Smooth muscle cell (in vitro differentiated cells): Measurements from ENCODE around the gene GHR. TPM values are rescaled to one million over a fixed set of nuclear protein-coding genes. Genes with fewer than 3 reads are reported as not detected.

Experiments
- DNase-seq: peaks from one replicate; lab custom pipeline; 2025; ENCODE audit not compliant: unreplicated experiment; lab: John Stamatoyannopoulos, UW
- H2AFZ ChIP-seq: fragments of 200-600 bp; sonication (generic); 2 replicates; pipeline ENCODE4 v1.6.0; 2016; ENCODE audit warnings: antibody characterized with exemption, low read depth, mild to moderate bottlenecking
- H3F3A ChIP-seq: fragments of 200-600 bp; sonication (generic); 2 replicates; pipeline ENCODE4 v1.6.0; 2017; ENCODE audit warnings: antibody characterized with exemption, low read depth
- H3K27ac ChIP-seq: fragments of 200-600 bp; sonication (generic); 2 replicates; pipeline ENCODE4 v1.5.1; 2016; ENCODE audit warnings: low read depth, mild to moderate bottlenecking
- H3K27me3 ChIP-seq: fragments of 200-600 bp; sonication (generic); 2 replicates; pipeline ENCODE4 v1.6.1; 2016; ENCODE audit warnings: low read depth, mild to moderate bottlenecking
- H3K36me3 ChIP-seq: fragments of 200-600 bp; sonication (generic); 2 replicates; pipeline ENCODE4 v1.5.1; 2016; ENCODE audit warnings: low read depth
- H3K4me1 ChIP-seq: fragments of 200-600 bp; sonication (generic); 2 replicates; pipeline ENCODE4 v1.5.1; 2016; ENCODE audit warnings: low read depth
- H3K4me2 ChIP-seq: fragments of 200-600 bp; sonication (generic); 2 replicates; pipeline ENCODE4 v1.6.0; 2016; ENCODE audit warnings: mild to moderate bottlenecking
- H3K4me3 ChIP-seq: fragments of 200-600 bp; sonication (generic); 2 replicates; pipeline ENCODE4 v1.5.1; 2016; ENCODE audit warnings: mild to moderate bottlenecking
- H3K79me2 ChIP-seq: fragments of 200-600 bp; sonication (generic); 2 replicates; pipeline ENCODE4 v1.6.0; 2016; ENCODE audit warnings: low read depth, mild to moderate bottlenecking
- H3K9ac ChIP-seq: fragments of 200-600 bp; sonication (generic); 2 replicates; pipeline ENCODE4 v1.6.0; 2016; ENCODE audit warnings: low read depth
- H3K9me3 ChIP-seq: fragments of 200-600 bp; sonication (generic); replicated peaks from 2 replicates; pipeline ENCODE4 v1.5.1; 2016; ENCODE audit warnings: low read depth
- H4K20me1 ChIP-seq: fragments of 200-600 bp; sonication (generic); 2 replicates; pipeline ENCODE4 v1.6.0; 2016; ENCODE audit warnings: low read depth
- WGBS: methylation state at CpG from one replicate; pipeline ENCODE4 v1.1.7; 2016; ENCODE audit warnings: low lambda C conversion rate; 5-methylcytosine and 5-hydroxymethylcytosine counted together
- polyA plus RNA-seq: library from polyadenylated mRNA; unstranded; fragments of >200 nt; fragmentation: Nextera tagmentation; extraction: Ambion mirVana; gene quantifications from 2 replicates; pipeline ENCODE4 v1.2.1, GENCODE V29; 2016
- total RNA-seq: library from RNA; depleted of rRNA; stranded (reverse); fragments of >200 nt; gene quantifications from 2 replicates; pipeline ENCODE4 v1.2.3, GENCODE V29; 2014
- TF ChIP-seq, protein P1 (sequence below): fragments of 200-600 bp; sonication (generic); IDR thresholded peaks from 2 replicates; pipeline ENCODE4 v1.5.1; 2017; ENCODE audit warnings: borderline replicate concordance, mild to moderate bottlenecking, antibody characterized with exemption; ENCODE audit not compliant: insufficient read depth, poor library complexity, severe bottlenecking

Gene GHR
- total and polyA plus RNA-seq, 2 experiments from 2014 or later, result 2.1 to 4.3 TPM

DNA sequence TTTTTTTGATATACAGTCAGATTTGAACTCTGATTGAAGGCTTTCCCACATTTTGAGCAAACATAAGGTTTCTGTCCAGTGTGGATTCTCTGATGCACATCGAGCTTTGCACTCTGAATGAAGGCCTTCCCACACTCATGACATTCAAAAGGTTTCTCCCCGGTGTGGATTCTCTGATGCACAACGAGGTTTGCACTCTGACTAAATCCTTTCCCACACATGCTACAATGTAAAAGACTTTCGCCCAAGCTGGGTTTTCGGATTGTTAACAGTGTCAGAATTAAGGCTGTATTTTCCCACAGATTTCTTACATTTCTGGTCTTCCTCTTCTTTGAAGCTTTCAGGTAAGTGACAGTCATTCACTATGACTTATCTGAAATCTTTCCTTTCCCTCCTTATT is 44.3 kb downstream of the GHR start:
- H4K20me1 ChIP-seq, result no peaks in the 10 kb centered on the region
- TF ChIP-seq, protein P1, sequence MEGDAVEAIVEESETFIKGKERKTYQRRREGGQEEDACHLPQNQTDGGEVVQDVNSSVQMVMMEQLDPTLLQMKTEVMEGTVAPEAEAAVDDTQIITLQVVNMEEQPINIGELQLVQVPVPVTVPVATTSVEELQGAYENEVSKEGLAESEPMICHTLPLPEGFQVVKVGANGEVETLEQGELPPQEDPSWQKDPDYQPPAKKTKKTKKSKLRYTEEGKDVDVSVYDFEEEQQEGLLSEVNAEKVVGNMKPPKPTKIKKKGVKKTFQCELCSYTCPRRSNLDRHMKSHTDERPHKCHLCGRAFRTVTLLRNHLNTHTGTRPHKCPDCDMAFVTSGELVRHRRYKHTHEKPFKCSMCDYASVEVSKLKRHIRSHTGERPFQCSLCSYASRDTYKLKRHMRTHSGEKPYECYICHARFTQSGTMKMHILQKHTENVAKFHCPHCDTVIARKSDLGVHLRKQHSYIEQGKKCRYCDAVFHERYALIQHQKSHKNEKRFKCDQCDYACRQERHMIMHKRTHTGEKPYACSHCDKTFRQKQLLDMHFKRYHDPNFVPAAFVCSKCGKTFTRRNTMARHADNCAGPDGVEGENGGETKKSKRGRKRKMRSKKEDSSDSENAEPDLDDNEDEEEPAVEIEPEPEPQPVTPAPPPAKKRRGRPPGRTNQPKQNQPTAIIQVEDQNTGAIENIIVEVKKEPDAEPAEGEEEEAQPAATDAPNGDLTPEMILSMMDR, result no peak
- H3K27me3 ChIP-seq, result no peaks in the 10 kb centered on the region
- no peaks in the 10 kb centered on the region for H3F3A ChIP-seq
- DNase-seq, result no peak
- no peaks in the 10 kb centered on the region for H3K79me2 ChIP-seq
- no peak overlapping the region for H2AFZ ChIP-seq
- H3K9ac ChIP-seq, result no peak overlapping the region
- H3K27ac ChIP-seq, result no peak overlapping the region
- no peaks in the 10 kb centered on the region for H3K9me3 ChIP-seq
- WGBS, result 88% methylated on average over 5 of the region's 5 CpGs
- H3K4me3 ChIP-seq, result no peak overlapping the region
- H3K36me3 ChIP-seq, result no peaks in the 10 kb centered on the region
- no peak overlapping the region for H3K4me2 ChIP-seq
- H3K4me1 ChIP-seq, result no peaks in the 10 kb centered on the region

DNA sequence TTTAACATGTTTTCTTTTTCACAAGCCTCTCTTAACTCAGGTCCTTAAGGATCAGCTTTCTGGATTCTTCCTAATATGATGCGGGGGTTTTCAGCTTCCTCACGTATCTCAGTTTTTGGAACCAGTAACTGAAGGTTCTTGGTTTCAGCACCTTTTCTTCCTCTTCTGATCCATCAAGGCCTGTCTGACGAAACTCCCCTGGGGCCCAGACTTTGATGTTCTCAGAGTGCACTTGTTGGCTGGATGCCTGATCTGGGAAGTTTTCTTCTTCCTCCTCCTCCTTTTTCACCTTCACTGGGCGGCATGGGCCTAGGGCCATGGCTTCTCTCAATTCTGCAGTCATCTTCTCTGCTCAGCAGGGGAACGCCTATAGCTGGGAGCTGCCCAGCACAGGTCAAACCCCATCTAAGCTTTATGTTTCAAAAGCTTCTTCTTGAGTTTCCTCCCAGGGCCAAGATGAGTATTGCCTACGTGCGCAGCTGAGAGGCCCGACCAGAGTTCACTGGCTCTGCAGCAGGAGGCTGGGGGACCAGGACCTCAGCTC is 44.8 kb downstream of the GHR start:
- no peak overlapping the region for H2AFZ ChIP-seq
- H3K4me3 ChIP-seq, result no peak overlapping the region
- H3F3A ChIP-seq, result no peaks in the 10 kb centered on the region
- no peak overlapping the region for H3K4me2 ChIP-seq
- no peaks in the 10 kb centered on the region for H3K4me1 ChIP-seq
- no peaks in the 10 kb centered on the region for H3K36me3 ChIP-seq
- no peaks in the 10 kb centered on the region for H3K27me3 ChIP-seq
- no peaks in the 10 kb centered on the region for H3K79me2 ChIP-seq
- H3K9me3 ChIP-seq, result no peaks in the 10 kb centered on the region
- 94% methylated on average over 8 of the region's 8 CpGs for WGBS
- TF ChIP-seq, protein P1, result no peak
- no peak overlapping the region for H3K9ac ChIP-seq
- DNase-seq, result no peak
- no peaks in the 10 kb centered on the region for H4K20me1 ChIP-seq
- H3K27ac ChIP-seq, result no peak overlapping the region

DNA sequence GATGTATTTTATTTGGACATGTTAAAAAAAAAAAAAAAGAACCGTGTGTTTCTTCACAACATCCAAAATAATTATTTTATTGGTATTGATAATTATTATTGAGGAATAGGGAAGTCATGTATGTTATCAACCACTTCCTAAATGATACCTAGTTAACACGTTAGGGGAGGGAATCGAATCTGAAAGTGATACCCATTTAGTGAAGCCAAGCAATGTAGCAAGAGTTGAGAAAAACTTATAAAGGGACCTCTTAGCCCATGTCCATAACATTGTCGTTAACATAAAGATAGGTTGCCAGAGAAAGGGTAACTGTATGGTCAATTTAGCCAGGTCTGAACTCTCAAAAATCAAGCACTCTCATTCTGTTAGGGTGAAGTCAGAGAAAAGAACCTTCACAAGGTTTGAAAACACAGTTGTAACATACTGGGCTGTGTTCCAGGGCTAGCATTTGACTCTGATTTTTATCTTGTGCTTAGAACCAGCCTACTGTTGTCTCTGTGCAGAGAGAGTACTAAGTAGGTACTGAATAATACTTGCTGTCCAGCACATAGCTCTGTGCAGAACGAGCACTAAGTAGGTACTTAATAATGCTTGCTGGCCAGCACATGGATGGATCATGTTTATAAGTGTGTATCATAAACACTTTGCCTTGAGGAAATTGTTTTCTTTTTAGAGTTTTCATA is 60.4 kb downstream of the GHR start:
- no peaks in the 10 kb centered on the region for H3K79me2 ChIP-seq
- H4K20me1 ChIP-seq, result no peaks in the 10 kb centered on the region
- 91% methylated on average over 5 of the region's 5 CpGs for WGBS
- H3K9ac ChIP-seq, result no peak overlapping the region
- TF ChIP-seq, protein P1, result no peak
- no peaks in the 10 kb centered on the region for H3K9me3 ChIP-seq
- no peak overlapping the region for H2AFZ ChIP-seq
- no peak for DNase-seq
- no peak overlapping the region for H3K4me2 ChIP-seq
- no peaks in the 10 kb centered on the region for H3K4me1 ChIP-seq
- H3K4me3 ChIP-seq, result no peak overlapping the region
- no peaks in the 10 kb centered on the region for H3F3A ChIP-seq
- no peak overlapping the region for H3K27ac ChIP-seq
- no peaks in the 10 kb centered on the region for H3K36me3 ChIP-seq
- H3K27me3 ChIP-seq, result no peaks in the 10 kb centered on the region

DNA sequence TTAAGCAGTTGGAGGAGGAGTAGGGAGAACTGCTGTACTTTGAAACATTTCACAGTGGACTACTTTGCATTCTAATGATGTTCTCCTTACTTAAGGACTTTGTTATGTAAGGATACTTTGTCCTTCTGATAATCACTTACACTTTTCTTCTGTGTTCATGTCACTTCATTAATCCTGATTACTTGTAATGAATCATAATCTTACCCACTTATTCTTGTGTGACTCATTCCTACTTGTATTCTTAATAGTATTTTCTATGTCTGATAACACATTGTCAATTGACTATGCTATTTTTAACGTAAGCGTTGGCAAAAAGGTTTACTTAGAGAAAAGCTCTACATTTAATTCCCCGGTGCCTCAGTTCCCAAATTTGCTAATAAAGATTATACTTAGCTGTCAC is 63.8 kb downstream of the GHR start:
- Histone ChIP-seq H3K79me2 (no peaks in the 10 kb centered on the region), H3K9me3 (no peaks in the 10 kb centered on the region), H3K4me3 (no peak overlapping the region), H3K36me3 (no peaks in the 10 kb centered on the region), H4K20me1 (no peaks in the 10 kb centered on the region), H2AFZ (no peak overlapping the region), H3K9ac (no peak overlapping the region), H3K4me1 (peaks cover 4% of the 10 kb centered on the region), H3K27ac (no peak overlapping the region), H3K4me2 (no peak overlapping the region), H3F3A (no peaks in the 10 kb centered on the region), H3K27me3 (no peaks in the 10 kb centered on the region)
- DNase-seq, result no peak
- TF ChIP-seq, protein P1, result no peak
- WGBS, result 94% methylated on average over 3 of the region's 3 CpGs
